NCI-H146 (cell line): ENCODE results near the gene HAND1.
"Not testable (repeated sequence)": the region's sequence is repeated elsewhere in the genome, so short reads cannot be mapped to it uniquely, and the experiment has no call there.

Experiments
- DNase-seq: peaks from one replicate; lab custom pipeline; 2025; lab: John Stamatoyannopoulos, UW

HAND1 gene

GRCh38 chr5:154478224-154478565 is at the start of gene HAND1:
Gene HAND1, minus strand, starts transcription at chr5:154478227. Its CDS starts 219 bp downstream, at chr5:154478008.
- DNase-seq = peak; percentile 66

GRCh38 chr5:154526231-154527226 is 48.5 kb upstream of the HAND1 start:
- no peak for DNase-seq

GRCh38 chr5:154524859-154525258 is 46.8 kb upstream of the HAND1 start:
- no peak for DNase-seq

GRCh38 chr5:154524181-154524580 is 46.2 kb upstream of the HAND1 start:
- no peak for DNase-seq

- DNase-seq = peak; percentile 20
These were observed 45.7 kb upstream of the HAND1 start for GRCh38 chr5:154523709-154524108.

GRCh38 chr5:154523104-154523503 is 45.1 kb upstream of the HAND1 start:
- DNase-seq = no peak

- no peak for DNase-seq
These were observed 44.3 kb upstream of the HAND1 start for GRCh38 chr5:154522284-154522683.

GRCh38 chr5:154521756-154522155 is 43.7 kb upstream of the HAND1 start:
- no peak for DNase-seq

- DNase-seq = peak; percentile 54
These were observed 42.9 kb upstream of the HAND1 start for GRCh38 chr5:154520861-154521453.

- DNase-seq = no peak
These were observed 41.3 kb upstream of the HAND1 start for GRCh38 chr5:154519359-154519758.

- DNase-seq = no peak
These were observed 40.4 kb upstream of the HAND1 start for GRCh38 chr5:154518438-154518867.

- no peak for DNase-seq
These were observed 39.9 kb upstream of the HAND1 start for GRCh38 chr5:154517810-154518437.

- no peak for DNase-seq
These were observed 39.2 kb upstream of the HAND1 start for GRCh38 chr5:154517181-154517580.

- no peak for DNase-seq
These were observed 38.4 kb upstream of the HAND1 start for GRCh38 chr5:154516475-154516874.

GRCh38 chr5:154515488-154515887 is 37.5 kb upstream of the HAND1 start:
- DNase-seq = not testable (repeated sequence)

GRCh38 chr5:154514331-154514730 is 36.3 kb upstream of the HAND1 start:
- no peak for DNase-seq

- DNase-seq = no peak
These were observed 35.6 kb upstream of the HAND1 start for GRCh38 chr5:154513669-154514084.

- no peak for DNase-seq
These were observed 34.0 kb upstream of the HAND1 start for GRCh38 chr5:154511984-154512383.

- DNase-seq = no peak
These were observed 31.9 kb upstream of the HAND1 start for GRCh38 chr5:154509784-154510555.

GRCh38 chr5:154508114-154508513 is 30.1 kb upstream of the HAND1 start:
- no peak for DNase-seq

GRCh38 chr5:154506716-154507080 is 28.7 kb upstream of the HAND1 start:
- DNase-seq = no peak
